Stimulated activated CD4-positive, alpha-beta T cell treated with anti-CD3 and anti-CD28 coated beads, TNF-alpha, amount 100 ng/mL, for 48 hours (primary cell): ENCODE results near the gene IQCK.
"Not testable (repeated sequence)": the region's sequence is repeated elsewhere in the genome, so short reads cannot be mapped to it uniquely, and the experiment has no call there.

Experiments
- DNase-seq, 3 donors: peaks; one replicate each; pipeline ENCODE4 v3.0.0-alpha.2; 2020; ENCODE audit warnings: low read depth in 3 of 3

Gene IQCK

DNA sequence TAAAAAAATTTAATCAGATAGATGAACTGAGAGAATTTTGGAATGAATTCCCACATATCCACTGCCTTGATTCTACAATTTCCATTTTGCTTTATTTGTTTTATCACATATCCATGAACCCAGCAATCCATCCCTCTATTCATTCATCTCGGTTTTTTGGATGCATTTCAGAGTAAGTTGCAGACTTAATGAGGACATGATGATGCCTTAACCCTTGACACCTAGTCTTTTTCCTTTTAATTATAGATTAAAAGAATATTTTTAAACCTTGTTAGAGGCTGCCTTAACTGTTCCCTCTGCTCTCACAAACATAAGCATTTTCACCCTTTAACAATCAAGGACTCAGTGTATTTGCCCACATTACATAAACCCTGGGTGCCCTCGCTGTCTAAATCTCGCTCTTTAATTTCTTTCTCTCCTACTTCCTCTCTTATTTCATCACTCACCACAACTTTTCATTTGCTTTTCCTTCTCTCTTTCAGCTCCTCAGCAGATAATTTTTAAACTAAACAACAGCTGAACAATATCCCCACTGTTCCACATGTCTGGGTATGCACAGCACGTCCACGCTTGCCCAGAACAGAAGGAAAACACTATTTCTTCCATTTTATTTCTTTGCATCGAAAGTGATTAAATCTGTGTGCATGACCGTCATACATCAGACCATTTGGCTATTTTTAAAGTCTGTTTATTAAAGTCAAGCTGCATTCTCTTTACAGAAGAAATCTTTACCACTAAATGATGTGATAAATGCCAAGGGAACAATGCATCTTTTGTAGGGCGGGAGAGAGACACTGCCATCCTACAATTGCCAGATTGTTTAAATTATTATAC is 39.9 kb downstream of the IQCK start:
- no peak for DNase-seq

DNA sequence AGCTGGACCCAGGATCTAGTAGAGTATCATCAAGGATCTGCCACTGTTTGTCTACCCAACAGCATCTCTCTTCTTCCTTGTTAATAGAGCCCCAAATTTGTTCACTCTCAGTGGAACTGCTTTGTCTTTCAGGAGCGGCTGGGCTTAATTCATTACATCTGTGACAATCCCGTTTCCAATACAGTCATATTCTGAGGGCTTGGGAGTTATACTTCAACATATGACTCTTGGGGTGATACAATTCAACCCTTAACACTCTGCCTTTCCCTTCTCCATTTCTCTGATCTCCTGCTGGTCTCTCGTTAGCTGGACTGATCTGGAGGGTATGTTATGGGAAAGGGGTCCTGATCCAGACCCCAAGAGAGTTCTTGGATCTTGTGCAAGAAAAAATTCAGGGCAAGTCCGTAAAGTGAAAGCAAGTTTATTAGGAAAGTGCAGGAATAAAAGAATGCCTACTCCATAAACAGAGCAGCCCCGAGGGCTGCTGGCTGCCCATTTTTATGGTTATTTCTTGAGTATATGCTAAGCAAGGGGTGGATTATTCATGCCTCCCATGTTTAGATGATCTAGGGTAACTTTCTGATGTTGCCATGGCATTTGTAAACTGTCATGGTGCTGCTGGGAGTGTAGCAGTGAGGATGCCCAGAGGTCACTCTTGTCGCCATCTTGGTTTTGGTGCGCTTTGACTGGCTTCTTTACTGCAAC is 42.4 kb downstream of the IQCK start:
- DNase-seq, result no peak

DNA sequence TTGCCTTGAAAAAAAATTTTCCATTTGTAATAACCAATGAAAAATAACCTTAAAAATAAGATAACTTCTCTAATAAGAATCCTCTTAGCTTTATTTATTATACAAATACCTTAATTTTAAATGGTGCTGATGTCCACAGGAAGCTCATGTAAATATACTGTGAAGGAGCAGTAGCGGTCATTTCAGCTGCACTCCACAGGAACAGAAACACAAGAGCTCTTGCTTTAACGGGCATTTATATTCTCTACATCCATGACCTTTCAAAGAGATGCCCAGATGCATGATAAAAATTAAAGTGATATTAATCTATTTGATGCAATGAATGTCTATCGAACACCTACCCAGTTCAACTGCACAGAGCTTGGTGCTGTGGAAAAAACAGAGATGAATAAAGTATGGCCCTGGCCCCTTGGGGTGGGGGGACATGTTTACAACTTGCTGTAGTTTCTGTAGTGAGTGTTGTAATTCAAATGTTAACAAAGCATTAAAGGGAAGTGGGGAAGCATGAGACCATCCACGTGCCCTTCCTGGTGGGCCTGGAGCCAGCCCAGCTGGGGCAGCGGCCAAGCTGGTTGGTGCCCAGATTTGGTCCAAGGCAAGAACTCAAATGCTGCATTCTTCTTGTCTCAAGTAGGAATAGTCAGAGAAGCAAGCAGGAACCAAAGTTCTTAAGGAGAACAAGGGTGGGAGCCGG is 47.9 kb downstream of the IQCK start:
- no peak for DNase-seq

DNA sequence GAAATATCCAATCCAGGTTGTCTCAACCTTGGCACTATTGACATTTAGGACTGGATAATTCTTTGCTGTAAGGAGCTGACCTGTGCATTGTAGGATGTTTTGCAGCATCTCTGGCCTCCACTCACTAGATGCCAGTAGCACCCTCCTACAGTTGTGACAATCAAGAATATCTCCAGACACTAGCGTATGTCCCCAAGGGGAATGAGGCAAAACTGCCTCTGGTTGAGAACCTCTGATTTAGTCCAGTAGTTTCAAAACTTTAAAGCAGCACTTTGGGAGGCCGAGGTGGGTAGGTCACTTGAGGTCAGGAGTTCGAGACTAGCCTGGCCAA is 48.4 kb downstream of the IQCK start:
- DNase-seq, result no peak

DNA sequence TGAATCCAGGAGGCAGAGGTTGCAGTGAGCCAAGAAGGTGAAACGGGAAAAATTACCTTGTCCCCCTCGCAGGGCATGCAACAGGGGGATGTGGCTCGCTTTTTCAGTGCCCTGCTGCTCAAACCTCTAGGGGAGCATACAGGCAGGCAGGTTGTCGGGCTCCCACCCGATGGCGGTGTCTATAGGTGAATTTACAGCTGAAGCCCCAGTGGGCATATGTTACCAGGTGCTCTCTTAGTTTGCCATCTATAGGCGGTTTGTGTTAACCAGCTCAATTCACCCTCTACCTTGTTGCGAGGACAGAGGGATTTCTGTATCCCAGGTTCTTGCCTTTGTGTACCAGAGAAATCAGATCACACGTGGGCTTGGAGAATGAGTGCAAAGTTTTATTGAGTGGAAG is 48.9 kb downstream of the IQCK start:
- no peak for DNase-seq

DNA sequence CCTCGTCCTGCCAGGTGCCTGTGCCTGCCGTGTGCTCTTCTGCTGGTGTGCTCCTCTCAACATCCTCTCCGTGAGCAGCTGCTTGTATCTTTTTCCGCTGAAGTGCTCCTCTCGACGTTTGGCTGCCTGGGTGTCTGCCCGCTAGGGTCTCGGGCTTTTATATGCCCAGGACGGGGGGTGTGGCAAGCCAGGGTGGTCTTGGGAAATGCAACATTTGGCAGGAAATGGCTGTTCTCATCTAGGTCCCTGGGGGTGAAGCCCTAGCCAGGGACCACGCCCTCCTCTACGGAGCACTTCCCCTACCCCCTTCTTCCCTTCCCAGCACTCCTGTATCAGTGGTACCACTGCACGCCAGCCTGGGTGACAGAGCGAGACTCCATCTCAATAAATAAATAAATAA is 49.4 kb downstream of the IQCK start:
- no peak for DNase-seq

DNA sequence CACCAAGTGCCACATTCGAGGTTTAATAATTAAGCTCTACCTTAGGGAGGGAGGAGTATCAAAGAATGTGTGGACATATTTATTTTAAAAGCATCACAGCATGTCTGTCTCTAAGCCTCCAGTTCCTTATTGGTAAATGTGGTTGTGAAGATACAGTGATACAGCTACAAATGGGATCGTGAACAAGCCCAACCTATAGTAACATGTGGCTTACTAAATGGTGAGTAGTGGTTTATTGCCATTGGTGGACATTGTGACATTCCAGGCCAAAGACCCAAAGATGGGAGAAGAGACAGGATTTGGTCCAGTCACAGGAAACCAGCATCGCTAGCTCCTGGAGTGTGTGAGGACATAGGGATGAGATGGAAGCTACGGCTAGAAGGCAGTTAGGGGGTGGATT is 51.2 kb downstream of the IQCK start:
- DNase-seq, result no peak

DNA sequence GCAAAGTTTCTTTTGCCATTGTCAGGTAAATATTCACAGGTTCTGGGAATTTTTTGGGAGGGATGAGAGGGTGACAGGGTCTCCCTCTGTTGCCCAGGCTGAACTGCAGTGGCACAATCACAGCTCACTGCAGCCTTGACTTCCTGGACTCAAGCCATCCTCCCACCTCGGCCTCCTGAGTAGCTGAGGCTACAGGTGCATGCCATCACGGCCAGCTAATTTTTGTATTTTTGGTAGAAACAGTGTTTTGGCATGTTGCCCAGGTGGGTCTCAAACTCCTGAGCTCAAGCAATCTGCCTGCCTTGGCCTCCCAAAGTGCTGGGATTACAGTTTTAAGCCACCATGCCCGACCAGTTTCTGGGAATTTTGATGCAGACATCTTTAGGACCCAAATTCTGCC is 53.0 kb downstream of the IQCK start:
- no peak for DNase-seq

DNA sequence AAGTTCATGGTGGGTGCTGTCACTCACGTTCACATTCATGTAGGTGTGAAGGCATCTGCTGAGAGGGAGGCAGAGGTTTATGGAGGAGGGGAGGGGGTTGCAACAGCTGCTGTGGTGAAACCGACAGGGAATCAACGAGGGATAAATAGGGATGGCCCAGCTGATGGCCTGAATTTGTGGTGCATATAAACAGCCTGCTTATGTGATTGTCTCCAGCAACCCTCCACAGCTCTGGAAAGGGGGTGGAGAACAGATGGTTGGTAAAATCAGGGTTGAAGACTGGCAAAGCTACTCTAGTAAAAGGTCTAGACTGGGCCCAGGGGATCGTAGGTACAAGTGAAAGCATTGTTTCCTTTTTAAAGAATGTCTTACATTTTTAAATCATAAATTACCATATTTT is 53.7 kb downstream of the IQCK start:
- DNase-seq, result no peak

DNA sequence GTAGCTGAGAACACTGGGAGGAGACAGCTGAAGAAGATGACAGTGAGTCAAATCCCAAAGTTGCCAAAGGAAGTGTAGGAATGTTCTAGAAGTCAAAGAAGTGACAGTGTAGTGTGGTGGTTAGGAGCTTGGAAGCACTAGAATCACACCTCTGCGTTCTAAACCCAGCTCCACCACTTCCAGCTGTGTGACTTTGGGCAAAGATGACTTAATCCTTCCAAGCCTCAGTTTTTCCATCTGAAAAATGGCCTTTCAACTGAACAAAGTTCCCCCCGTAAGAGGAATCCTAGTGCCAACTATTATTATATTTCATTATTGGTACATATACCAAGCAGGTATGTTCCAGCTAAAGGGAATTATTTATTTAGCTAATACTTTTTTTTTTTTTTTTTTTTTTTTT is 56.0 kb downstream of the IQCK start:
- DNase-seq, result no peak

DNA sequence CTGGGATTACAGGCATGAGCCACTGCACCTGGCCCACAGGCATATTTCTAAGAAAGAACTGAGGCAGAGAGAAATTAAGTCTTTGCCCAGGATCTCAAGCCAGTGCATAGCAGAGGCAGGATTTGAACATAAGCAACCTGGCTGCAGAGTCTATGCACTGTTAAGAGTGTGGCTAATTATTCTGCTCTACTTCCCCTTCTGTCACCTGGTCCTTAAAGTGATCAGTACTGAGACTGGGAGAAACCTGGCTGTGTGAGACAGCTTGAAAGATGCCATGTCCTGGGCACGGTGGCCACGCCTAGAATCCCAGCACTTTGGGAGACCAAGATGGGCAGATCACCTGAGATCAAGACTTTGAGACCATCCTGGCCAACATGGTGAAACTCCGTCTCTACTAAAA is 58.1 kb downstream of the IQCK start:
- DNase-seq, result no peak

DNA sequence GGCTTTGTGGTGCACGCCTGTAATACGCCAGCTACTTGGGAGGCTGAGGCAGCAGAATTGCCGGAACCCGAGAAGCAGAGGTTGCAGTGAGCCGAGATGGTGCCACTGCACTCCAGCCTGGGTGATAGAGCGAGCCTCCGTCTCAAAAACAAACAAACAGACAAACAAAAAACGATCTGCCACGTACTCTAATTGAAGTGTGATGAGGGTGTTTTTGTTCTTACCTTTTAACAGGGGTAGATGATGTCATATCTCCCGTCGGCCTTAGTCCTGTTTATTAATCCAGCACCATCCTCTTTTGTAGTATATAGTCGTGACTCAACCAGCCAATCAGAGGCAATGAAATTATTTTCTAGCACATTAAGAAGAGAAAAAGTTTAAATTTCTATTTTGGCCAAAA is 58.5 kb downstream of the IQCK start:
- no peak for DNase-seq

DNA sequence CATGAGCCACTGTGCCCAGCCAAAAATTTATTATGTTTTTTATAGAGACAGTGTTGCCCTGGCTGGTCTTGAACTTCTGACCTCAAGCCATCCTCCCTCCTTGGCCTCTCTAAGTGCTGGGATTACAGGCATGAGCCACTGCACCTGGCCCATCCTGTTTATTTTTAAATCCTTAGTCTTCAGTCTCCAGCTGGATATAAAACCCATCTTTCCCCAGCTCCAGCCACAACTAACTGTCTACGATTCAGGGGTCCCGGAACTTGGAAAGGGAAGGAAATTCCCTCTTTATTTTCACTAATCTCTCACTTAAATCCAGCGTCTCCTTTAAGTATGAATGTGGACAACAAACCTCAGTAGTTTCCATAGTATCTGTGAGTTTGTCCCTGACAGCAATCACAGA is 62.2 kb downstream of the IQCK start:
- no peak for DNase-seq

DNA sequence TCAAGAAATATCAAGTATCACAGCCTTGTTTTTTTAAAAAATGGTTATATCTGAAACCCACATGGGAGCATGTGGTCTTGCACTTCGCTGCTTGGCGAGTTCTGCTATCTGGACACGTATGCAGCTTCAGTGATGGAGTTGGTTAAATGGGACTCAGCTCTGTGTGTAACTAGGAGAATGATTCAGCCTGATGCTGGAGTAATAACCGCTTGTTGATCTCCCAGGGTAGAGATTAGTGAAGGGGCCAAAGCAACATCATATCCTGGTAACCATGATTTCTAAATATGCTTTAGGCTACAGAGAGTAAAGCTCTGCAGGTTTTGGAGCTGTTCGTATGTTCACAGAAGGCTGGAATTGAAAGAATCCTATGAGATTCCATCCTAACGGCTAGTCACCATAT is 63.2 kb downstream of the IQCK start:
- no peak for DNase-seq

DNA sequence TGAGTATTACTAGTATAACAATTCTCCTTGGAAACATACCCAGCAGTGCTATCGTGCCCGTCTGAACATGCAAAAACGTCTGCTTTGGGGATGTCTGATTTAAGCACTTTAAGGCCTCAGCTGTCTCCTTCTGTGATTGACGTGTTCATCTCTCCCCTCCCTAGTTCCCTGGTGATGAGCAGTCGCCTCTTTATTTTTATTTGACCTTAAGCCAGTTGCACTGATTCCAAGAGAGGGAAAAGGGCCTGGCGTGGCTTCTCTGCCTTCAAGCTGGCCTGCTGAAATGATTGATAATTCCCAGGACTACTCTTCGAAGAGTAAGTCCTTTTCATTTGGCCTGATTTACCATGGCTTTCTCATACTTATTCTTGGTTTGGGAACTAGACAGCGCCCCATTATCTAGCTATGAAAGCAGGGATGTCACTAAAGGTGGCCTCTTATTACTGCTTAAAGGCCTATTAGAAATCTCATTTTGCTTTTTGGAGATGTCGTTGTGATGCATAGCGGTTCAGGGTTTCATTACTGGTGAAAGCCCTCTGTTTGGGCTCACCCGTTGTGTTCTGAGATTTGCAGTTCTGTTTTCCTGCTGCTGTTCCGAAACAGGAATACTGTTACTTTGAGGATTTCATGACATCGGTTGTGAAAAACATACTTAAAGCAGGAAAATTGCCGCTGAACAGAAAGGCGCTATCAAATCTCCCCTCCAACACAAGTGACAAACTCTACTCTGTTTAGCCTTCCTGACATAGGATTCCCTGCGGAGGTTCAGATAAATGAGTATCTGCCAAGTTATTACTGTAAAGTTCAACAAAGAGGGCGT is 65.5 kb downstream of the IQCK start:
- DNase-seq, result no peak

DNA sequence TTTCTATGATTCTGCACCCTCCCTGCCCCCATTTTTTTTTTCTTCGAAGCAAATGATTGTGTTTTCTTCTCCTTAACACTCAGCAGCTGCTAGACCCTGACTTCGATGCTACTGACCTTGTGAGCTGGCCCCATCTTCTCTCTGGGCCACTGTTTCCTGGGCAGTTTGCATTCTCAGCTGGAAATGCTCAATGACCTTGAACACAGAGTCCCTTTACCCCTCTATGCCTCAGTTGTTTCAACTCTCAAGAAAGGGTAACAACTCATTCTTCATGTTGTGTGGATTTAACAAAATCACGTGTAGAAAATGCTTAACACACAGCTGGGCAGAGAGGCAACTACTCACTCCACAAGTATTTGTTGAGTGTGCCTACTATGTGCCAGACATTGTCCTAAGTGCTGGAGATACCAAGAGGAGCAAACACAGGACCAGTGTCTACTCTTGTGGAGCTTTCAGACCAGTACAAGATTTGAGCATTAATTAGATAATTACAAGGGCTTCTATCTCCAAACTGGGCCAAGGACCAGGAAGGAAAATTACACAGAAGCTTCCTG is 66.2 kb downstream of the IQCK start:
- DNase-seq, result no peak

DNA sequence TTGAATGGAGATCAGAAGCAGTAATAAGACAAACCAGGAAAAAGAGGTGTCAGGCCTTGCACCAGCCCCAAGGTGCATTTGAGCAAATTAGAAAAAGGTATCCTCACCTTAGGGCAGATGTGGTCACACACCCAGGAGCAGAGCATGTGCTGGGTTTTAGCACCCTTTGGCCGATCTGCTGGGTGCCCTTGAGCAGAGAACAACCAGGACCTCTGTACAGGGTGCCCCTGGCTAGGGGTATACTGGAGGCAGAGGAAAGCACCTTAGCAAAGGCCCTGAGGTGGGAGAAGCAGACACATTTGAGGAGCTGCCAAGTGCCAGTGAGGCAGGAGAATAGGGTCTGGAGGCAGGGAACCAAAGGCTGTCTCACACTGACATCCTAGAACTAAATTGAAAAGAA is 67.0 kb downstream of the IQCK start:
- DNase-seq, result no peak

DNA sequence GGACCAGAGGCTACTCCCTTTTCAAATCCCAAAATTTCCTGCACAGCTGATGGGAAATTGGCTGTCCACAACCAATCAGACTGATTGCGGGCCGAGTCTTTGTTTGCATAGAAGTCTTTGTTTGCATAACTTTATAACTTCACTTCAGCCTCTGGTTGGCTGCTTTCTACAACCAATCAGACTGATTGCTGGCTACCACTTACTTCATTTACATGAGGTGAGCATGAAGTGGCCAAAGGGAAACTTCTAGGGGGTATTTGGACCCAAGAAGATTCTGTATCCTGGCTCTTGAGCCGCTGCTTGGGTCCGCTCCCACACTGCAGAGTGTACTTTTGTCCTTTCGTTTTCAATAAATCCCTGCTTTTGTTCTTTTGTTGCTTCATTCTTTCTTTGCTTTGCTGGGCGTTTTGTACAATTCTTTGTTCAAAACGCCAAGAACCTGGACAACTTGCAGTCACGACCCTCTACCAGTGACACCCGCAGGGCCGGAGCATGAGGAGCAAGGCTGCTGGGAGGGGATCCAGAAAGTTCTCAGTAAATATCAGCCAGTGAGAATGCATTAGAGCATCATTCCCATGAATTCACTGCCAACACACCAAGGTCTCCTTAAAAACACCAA is 67.5 kb downstream of the IQCK start:
- DNase-seq, result no peak

DNA sequence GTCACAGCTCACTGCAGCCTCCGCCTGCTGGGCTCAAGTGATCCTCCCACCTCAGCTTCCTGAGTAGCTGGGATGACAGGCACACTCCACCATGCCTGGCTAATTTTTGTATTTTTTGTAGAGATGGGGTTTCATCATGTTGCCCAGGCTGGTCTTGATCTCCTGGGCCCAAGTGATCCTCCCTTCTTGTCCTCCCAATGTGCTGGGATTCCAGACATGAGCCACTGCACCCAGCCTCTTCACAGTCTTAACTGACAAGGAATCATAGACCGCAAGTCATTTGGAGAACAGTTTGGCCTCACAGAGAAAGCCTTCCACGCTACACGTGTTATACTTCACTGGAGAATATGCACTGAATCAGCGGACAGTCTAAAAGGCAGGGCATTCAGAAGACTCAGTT is 83.3 kb downstream of the IQCK start:
- not testable (repeated sequence) for DNase-seq

DNA sequence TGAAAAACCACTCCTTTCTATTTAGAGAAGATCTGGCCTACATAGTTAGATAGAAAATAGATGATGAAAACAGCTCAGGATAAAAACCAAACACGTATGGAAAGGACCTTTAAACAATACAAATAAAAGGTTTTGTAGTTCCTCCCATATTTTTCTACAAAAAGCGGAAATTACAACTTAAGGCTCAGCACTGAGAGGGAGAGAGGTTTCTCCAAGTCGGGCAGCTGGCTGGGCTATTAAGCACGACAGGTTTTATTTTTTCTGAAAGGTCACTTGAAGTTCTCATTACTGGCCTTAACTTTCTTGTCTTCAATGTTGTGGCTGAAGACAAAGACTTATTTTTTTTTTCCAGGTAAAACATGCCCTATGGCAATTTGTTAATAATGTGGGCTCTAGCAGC is 83.8 kb downstream of the IQCK start:
- DNase-seq, result not testable (repeated sequence)

DNA sequence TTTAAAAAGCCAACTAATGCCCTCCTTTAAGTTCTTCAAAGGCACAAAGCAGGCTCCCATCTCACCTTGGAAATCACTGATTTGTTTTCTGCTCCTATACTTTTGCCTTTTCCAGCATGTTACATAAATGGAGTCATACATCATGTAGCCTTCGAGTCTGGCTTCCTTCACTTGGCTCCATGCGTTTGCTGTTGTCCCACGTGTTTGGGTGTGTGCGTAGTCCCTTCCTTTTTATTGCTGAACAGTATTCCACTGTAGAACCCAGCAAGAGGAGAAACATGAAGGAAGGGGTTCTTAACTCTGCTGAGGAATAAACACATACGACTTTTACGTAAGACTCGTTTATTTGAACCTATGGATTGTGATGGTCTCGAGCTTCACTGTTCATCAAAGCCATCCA is 84.5 kb downstream of the IQCK start:
- DNase-seq, result no peak
